Measurements from ENCODE around the gene PDZD2.
"Not testable (repeated sequence)": the region's sequence is repeated elsewhere in the genome, so short reads cannot be mapped to it uniquely, and the experiment has no call there.

PDZD2 gene

GRCh38 chr5:31692561-31693221 is 53.8 kb downstream of the PDZD2 start:
- DNase-seq: no peak

GRCh38 chr5:31698673-31699072 is 59.7 kb downstream of the PDZD2 start:
- DNase-seq: no peak

GRCh38 chr5:31701642-31702299 is 62.8 kb downstream of the PDZD2 start:
- no peak for DNase-seq

- no peak for DNase-seq
These were observed 63.8 kb downstream of the PDZD2 start for GRCh38 chr5:31702712-31703111.

GRCh38 chr5:31703757-31704156 is 64.8 kb downstream of the PDZD2 start:
- no peak for DNase-seq

- no peak for DNase-seq
These were observed 67.3 kb downstream of the PDZD2 start for GRCh38 chr5:31706186-31706585.

GRCh38 chr5:31707329-31707728 is 68.4 kb downstream of the PDZD2 start:
- DNase-seq: no peak

- DNase-seq: no peak
These were observed 69.2 kb downstream of the PDZD2 start for GRCh38 chr5:31708089-31708488.

GRCh38 chr5:31711363-31711762 is 72.4 kb downstream of the PDZD2 start:
- DNase-seq: no peak

GRCh38 chr5:31711935-31712592 is 73.1 kb downstream of the PDZD2 start:
- DNase-seq: no peak

GRCh38 chr5:31717561-31717960 is 78.6 kb downstream of the PDZD2 start:
- no peak for DNase-seq

- no peak for DNase-seq
These were observed 81.1 kb downstream of the PDZD2 start for GRCh38 chr5:31720004-31720403.

GRCh38 chr5:31720811-31721345 is 81.9 kb downstream of the PDZD2 start:
- DNase-seq: no peak

GRCh38 chr5:31722111-31722510 is 83.2 kb downstream of the PDZD2 start:
- no peak for DNase-seq

GRCh38 chr5:31725996-31726395 is 87.1 kb downstream of the PDZD2 start:
- no peak for DNase-seq

- no peak for DNase-seq
These were observed 88.0 kb downstream of the PDZD2 start for GRCh38 chr5:31726952-31727351.

- DNase-seq: no peak
These were observed 89.1 kb downstream of the PDZD2 start for GRCh38 chr5:31728039-31728438.

- not testable (repeated sequence) for DNase-seq
These were observed 89.9 kb downstream of the PDZD2 start for GRCh38 chr5:31728806-31729205.

- no peak for DNase-seq
These were observed 91.2 kb downstream of the PDZD2 start for GRCh38 chr5:31730139-31730538.

- DNase-seq: no peak
These were observed 92.1 kb downstream of the PDZD2 start for GRCh38 chr5:31731016-31731415.

GRCh38 chr5:31731710-31732301 is 92.9 kb downstream of the PDZD2 start:
- DNase-seq: no peak

- not testable (repeated sequence) for DNase-seq
These were observed 93.9 kb downstream of the PDZD2 start for GRCh38 chr5:31732821-31733220.

GRCh38 chr5:31733371-31733770 is 94.4 kb downstream of the PDZD2 start:
- DNase-seq: no peak

GRCh38 chr5:31736127-31736526 is 97.2 kb downstream of the PDZD2 start:
- no peak for DNase-seq
